BJ (cell line): ENCODE measurements around the gene CCDC137. TPM values are rescaled to one million over a fixed set of nuclear protein-coding genes. Genes with fewer than 3 reads are reported as not detected.

Experiments used
- CTCF ChIA-PET: fragments of 350-600 bp; formaldehyde crosslinking; extraction: SDS; loops from one replicate; lab custom pipeline; 2021; ENCODE audit warnings: antibody characterized with exemption, inconsistent platforms; lab: Yijun Ruan, JAX
- POLR2A ChIA-PET: fragments of 300-600 bp; sonication (Branson Sonifier 250); formaldehyde crosslinking; extraction: SDS; loops from one replicate; lab custom pipeline; 2021; ENCODE audit warnings: antibody characterized with exemption; lab: Charles Lee
- DNase-seq: peaks from one replicate; pipeline ENCODE4 v3.0.0-alpha.2; 2011; ENCODE audit warnings: low read depth
- H3K27me3 ChIP-seq: 2 replicates; pipeline ENCODE4 v1.6.0; 2011; ENCODE audit warnings: low read length; ENCODE audit not compliant: control insufficient read depth, insufficient read depth
- H3K36me3 ChIP-seq: 2 replicates; pipeline ENCODE4 v1.5.1; 2011; ENCODE audit warnings: low read length; ENCODE audit not compliant: control insufficient read depth, insufficient read depth
- H3K4me3 ChIP-seq: 2 replicates; pipeline ENCODE4 v1.5.1; 2011; ENCODE audit warnings: low read depth, mild to moderate bottlenecking, control low read depth, low read length
- CTCF ChIP-seq: IDR thresholded peaks from 2 replicates; pipeline ENCODE4 v1.5.1; 2011; ENCODE audit warnings: low read depth, mild to moderate bottlenecking, control low read depth, inconsistent platforms, low read length, moderate library complexity; ENCODE audit not compliant: insufficient read depth
- polyA plus RNA-seq: library from polyadenylated mRNA; depleted of rRNA; stranded (reverse); fragments of >200 nt; gene quantifications from 2 replicates; pipeline ENCODE4 v1.2.3, GENCODE V29; 2011

Gene CCDC137
- polyA plus RNA-seq, 1 experiment: 10.9 TPM

- no peak overlapping the region for H3K4me3 ChIP-seq
- CTCF ChIA-PET: no interaction called here
- H3K27me3 ChIP-seq: no peaks in the 10 kb centered on the region
- H3K36me3 ChIP-seq: peaks cover 40% of the 10 kb centered on the region
- no peak for TF ChIP-seq CTCF
- POLR2A ChIA-PET: no interaction called here
- no peak for DNase-seq
Observed at GRCh38 chr17:81700353-81701287, 34.1 kb downstream of the CCDC137 start.

GRCh38 chr17:81701288-81702071 is 34.9 kb downstream of the CCDC137 start:
- no peak for DNase-seq
- CTCF ChIA-PET: interaction anchor here (1.1 kb wide), 1 partner anchor 9 kb away, joined by 4 read pairs; no protein-coding TSS in a partner anchor
- POLR2A ChIA-PET: no interaction called here
- peaks cover 36% of the 10 kb centered on the region for H3K36me3 ChIP-seq
- 0 out of 2 replicates have a peak, but pooled peaks have one; percentile 8 for TF ChIP-seq CTCF
- H3K4me3 ChIP-seq: peak overlapping the region; percentile 62
- H3K27me3 ChIP-seq: no peaks in the 10 kb centered on the region

- CTCF ChIA-PET: interaction anchor here (0.8 to 1.3 kb wide), 3 partner anchors 11 to 20 kb away, joined by 3 read pairs; partner anchors contain the start of genes ARL16 and HGS
- POLR2A ChIA-PET: interaction anchor here (0.6 kb wide), 1 partner anchor 9 kb away, joined by 11 read pairs; no protein-coding TSS in a partner anchor
- TF ChIP-seq CTCF: peak; percentile 25
- DNase-seq: peak; percentile 49
- Histone ChIP-seq H3K4me3 (peak within 1 kb of the TSS; percentile 62), H3K27me3 (no peaks in the 10 kb centered on the region), H3K36me3 (peaks cover 36% of the 10 kb centered on the region)
Observed at GRCh38 chr17:81702934-81703746, 36.6 kb downstream of the CCDC137 start, which contains the start of gene MRPL12. Gene MRPL12 (plus strand): TSS chr17:81703367. CDS start chr17:81703502, 135 bp downstream.

- no peak for TF ChIP-seq CTCF
- Histone ChIP-seq H3K27me3 (no peaks in the 10 kb centered on the region), H3K36me3 (peaks cover 35% of the 10 kb centered on the region), H3K4me3 (peak overlapping the region; percentile 62)
- POLR2A ChIA-PET: no interaction called here
- CTCF ChIA-PET: interaction anchor here (0.8 to 1.3 kb wide), 3 partner anchors 10 to 21 kb away, joined by 3 read pairs; partner anchors contain the start of genes ARL16 and HGS
- DNase-seq: no peak
Observed at GRCh38 chr17:81703747-81704654, 37.5 kb downstream of the CCDC137 start.
